COLO829 (cell line): ENCODE results near the gene LACC1.

Experiments
- DNase-seq: peaks from one replicate; pipeline ENCODE4 v3.0.0; 2012; ENCODE audit warnings: low spot score

LACC1 gene

GRCh38 chr13:43879755-43880181 lies at the start of gene LACC1:
TSS of gene LACC1 (plus strand) at chr13:43879904. CDS start at chr13:43880986, 1,082 bp downstream.
- no peak for DNase-seq

- no peak for DNase-seq
Observed at GRCh38 chr13:43830497-43830881, 49.2 kb upstream of the LACC1 start.

GRCh38 chr13:43831088-43831487 lies 48.6 kb upstream of the LACC1 start:
- no peak for DNase-seq

- no peak for DNase-seq
Observed at GRCh38 chr13:43835701-43836100, 44.0 kb upstream of the LACC1 start.

GRCh38 chr13:43838909-43839308 lies 40.8 kb upstream of the LACC1 start:
- no peak for DNase-seq

GRCh38 chr13:43846496-43847158 lies 33.1 kb upstream of the LACC1 start:
- no peak for DNase-seq

- peak; percentile 58 for DNase-seq
Observed at GRCh38 chr13:43848001-43848649, 31.6 kb upstream of the LACC1 start.

GRCh38 chr13:43850873-43851272 lies 28.8 kb upstream of the LACC1 start:
- no peak for DNase-seq

- no peak for DNase-seq
Observed at GRCh38 chr13:43852923-43853404, 26.7 kb upstream of the LACC1 start.

GRCh38 chr13:43861863-43862262 lies 17.8 kb upstream of the LACC1 start:
- no peak for DNase-seq

- no peak for DNase-seq
Observed at GRCh38 chr13:43864921-43865320, 14.8 kb upstream of the LACC1 start.

GRCh38 chr13:43865892-43866291 lies 13.8 kb upstream of the LACC1 start:
- peak; percentile 21 for DNase-seq

- no peak for DNase-seq
Observed at GRCh38 chr13:43872181-43872580, 7.5 kb upstream of the LACC1 start.

GRCh38 chr13:43874504-43875092 lies 5.1 kb upstream of the LACC1 start:
- peak; percentile 23 for DNase-seq

GRCh38 chr13:43876366-43876765 lies 3.3 kb upstream of the LACC1 start:
- no peak for DNase-seq

- no peak for DNase-seq
Observed at GRCh38 chr13:43877326-43877725, 2.4 kb upstream of the LACC1 start.

GRCh38 chr13:43877766-43878165 lies 1.9 kb upstream of the LACC1 start:
- no peak for DNase-seq

GRCh38 chr13:43878892-43879754 lies 581 bp upstream of the LACC1 start, which contains the start of gene CCDC122:
TSS of gene CCDC122 (minus strand) at chr13:43879740. CDS start at chr13:43869376, 10,364 bp downstream.
- peak; percentile 24 for DNase-seq

- no peak for DNase-seq
Observed at GRCh38 chr13:43880214-43880855, 631 bp downstream of the LACC1 start.

- no peak for DNase-seq
Observed at GRCh38 chr13:43880926-43881325, 1.2 kb downstream of the LACC1 start.

- DNase-seq: no peak
Observed at GRCh38 chr13:43881580-43881979, 1.9 kb downstream of the LACC1 start.

GRCh38 chr13:43883631-43884030 lies 3.9 kb downstream of the LACC1 start:
- DNase-seq: no peak
